ENCODE measurements around the gene INHBA. TPM values are rescaled to one million over a fixed set of nuclear protein-coding genes. Genes with fewer than 3 reads are reported as not detected.

INHBA gene
- total and polyA plus RNA-seq, 2 of the 4 experiments (the other 2 are of a cell fraction), result 60.2 to 112 TPM

DNA sequence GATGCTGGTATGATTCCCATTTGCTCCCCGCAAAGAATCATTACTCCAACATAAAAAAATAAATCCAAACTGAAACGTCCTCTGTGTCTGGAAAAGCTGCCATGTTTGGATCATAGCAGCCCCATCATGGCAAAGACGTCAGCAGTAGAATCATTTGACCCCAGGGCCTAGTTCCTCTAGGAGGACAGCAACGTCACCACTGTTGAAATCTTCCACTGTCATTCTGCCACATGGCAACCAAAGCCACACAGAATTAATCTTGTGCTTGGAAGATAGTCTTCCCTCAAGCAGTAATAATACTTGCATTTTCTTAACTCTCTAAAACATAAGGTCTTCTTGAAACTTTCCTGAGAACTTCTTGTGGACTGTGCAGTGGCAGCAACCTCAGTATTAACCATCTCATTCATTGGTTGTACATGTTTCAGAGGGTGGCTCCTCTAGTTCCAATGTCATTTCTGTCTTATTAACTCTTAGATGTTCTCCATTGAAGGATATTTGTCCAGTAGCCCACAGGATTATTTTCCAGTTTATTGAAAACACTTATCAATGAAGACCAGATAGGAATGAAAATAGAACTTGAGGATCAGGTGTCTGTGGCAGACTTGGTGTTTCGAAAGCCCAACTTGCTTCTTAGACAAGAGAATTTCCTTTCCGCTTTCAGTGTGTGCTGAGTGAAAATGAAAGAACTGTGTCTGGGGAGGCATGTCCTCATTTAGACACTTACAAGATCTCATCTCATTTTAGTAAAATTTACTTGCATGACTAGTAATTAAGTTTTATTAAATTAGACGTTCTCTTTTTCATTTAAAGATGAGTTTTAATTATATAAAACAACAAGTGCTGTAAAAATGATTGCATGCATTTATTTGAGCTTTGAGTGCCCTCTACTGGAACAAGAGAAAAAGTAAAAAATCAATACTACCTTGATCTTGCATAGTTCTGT, 28.9 kb upstream of the INHBA start:
- no peak overlapping the region for H3K56ac ChIP-seq (ENCODE audit: extremely low read depth, insufficient read depth, low read length)
- H3K23ac ChIP-seq (ENCODE audit: low read depth, low read length), result no peak overlapping the region
- peaks cover 2% of the 10 kb centered on the region; the same call in 1 of the 2 replicates for H3K9me3 ChIP-seq (ENCODE audit: control insufficient read depth, insufficient read depth, low read length)
- no TSS peak for BruUV-seq (replicated peaks)
- peak overlapping the region; percentile 54; the same call in 1 of the 2 replicates for H2AK5ac ChIP-seq (ENCODE audit: low read depth, low read length)
- no peak overlapping the region for H3K9ac ChIP-seq (ENCODE audit: low read depth, low read length)
- no peak overlapping the region for H2AK9ac ChIP-seq (replicated peaks; ENCODE audit: low read depth, low read length, poor library complexity)
- no peak overlapping the region for H4K91ac ChIP-seq (ENCODE audit: insufficient read depth, low read depth, low read length)
- H4K8ac ChIP-seq (ENCODE audit: low read depth in 2 of 2, low read length in 2 of 2), result no peak overlapping the region
- peaks cover 7% of the 10 kb centered on the region for H3K9me1 ChIP-seq (ENCODE audit: insufficient read depth, low read length)
- no peaks in the 10 kb centered on the region for H3K27me3 ChIP-seq (ENCODE audit: control insufficient read depth, insufficient read depth, low read length)
- H3K27ac ChIP-seq (ENCODE audit: insufficient read depth, low read length), result no peak overlapping the region
- peak overlapping the region; percentile 62; the same call in 1 of the 2 replicates for H2BK120ac ChIP-seq (ENCODE audit: low read depth, low read length)
- no peak overlapping the region for H3K4me3 ChIP-seq (ENCODE audit: insufficient read depth, low read depth, low read length)
- DNase-seq, result peak; percentile 33
- H4K20me1 ChIP-seq (ENCODE audit: insufficient read depth, low read length), result no peaks in the 10 kb centered on the region
- H2AFZ ChIP-seq (replicated peaks; ENCODE audit: low read length, poor library complexity), result no peak overlapping the region
- peaks cover 2% of the 10 kb centered on the region for H3K4me1 ChIP-seq (ENCODE audit: control insufficient read depth, insufficient read depth, low read length)
- H3K14ac ChIP-seq (replicated peaks; ENCODE audit: low read depth, low read length), result no peak overlapping the region; the same call in 1 of the 2 replicates
- no peak overlapping the region for H2BK5ac ChIP-seq (ENCODE audit: low read depth, low read length, poor library complexity, severe bottlenecking)
- H4K5ac ChIP-seq (ENCODE audit: low read depth, low read length), result no peak overlapping the region; the same call in 1 of the 2 replicates
- H3K36me3 ChIP-seq (ENCODE audit: control insufficient read depth, insufficient read depth, low read length), result no peaks in the 10 kb centered on the region
- intact Hi-C loops (cut with micrococcal nuclease) (loop anchor here (10.0 kb wide), 1 partner anchor 1497 kb away; no protein-coding TSS in a partner anchor), dilution Hi-C loops (cut with HindIII; ENCODE audit: low sequenced_read_pairs, unreplicated experiment) (no loop called here), in situ Hi-C loops (cut with MboI; ENCODE audit: low sequenced_read_pairs) (no loop called here)
- H3K18ac ChIP-seq (ENCODE audit: low read depth, low read length), result no peak overlapping the region; the same call in 1 of the 2 replicates
- CTCF ChIA-PET, result interaction anchor here (0.6 to 1.3 kb wide), 3 partner anchors 14 to 1395 kb away, joined by 3 to 4 read pairs (median 4); no protein-coding TSS in a partner anchor
- peak overlapping the region; percentile 80; the same call in 1 of the 2 replicates for H2BK20ac ChIP-seq (ENCODE audit: low read depth, low read length)
- no peak for TF ChIP-seq FOS (IDR thresholded peaks at IDR 0.05; ENCODE audit: low read depth, low read length)
- peak; percentile 51; the same call in 1 of the 2 replicates for TF ChIP-seq SMC3 (IDR thresholded peaks at IDR 0.05; ENCODE audit: low read depth, low read length)
- TF ChIP-seq RAD21 (IDR thresholded peaks at IDR 0.05; ENCODE audit: low read length), result peak; percentile 61
- TF ChIP-seq, protein P1, sequence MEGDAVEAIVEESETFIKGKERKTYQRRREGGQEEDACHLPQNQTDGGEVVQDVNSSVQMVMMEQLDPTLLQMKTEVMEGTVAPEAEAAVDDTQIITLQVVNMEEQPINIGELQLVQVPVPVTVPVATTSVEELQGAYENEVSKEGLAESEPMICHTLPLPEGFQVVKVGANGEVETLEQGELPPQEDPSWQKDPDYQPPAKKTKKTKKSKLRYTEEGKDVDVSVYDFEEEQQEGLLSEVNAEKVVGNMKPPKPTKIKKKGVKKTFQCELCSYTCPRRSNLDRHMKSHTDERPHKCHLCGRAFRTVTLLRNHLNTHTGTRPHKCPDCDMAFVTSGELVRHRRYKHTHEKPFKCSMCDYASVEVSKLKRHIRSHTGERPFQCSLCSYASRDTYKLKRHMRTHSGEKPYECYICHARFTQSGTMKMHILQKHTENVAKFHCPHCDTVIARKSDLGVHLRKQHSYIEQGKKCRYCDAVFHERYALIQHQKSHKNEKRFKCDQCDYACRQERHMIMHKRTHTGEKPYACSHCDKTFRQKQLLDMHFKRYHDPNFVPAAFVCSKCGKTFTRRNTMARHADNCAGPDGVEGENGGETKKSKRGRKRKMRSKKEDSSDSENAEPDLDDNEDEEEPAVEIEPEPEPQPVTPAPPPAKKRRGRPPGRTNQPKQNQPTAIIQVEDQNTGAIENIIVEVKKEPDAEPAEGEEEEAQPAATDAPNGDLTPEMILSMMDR (conservative IDR thresholded peaks at IDR 0.05; ENCODE audit: low read depth, low read length), result peak; percentile 54
- peak overlapping the region; percentile 24; the same call in 1 of the 2 replicates for H3K4ac ChIP-seq (ENCODE audit: low read depth, low read length)
- POLR2A ChIA-PET (ENCODE audit: unreplicated experiment), result no interaction called here
- WGBS, 2 experiments (ENCODE audit: extremely low coverage in 2 of 2, insufficient read length in 1 of 2), result 87% methylated on average over 3 of the region's 7 CpGs; no CpG with 5 or more reads in 1 of the 2 experiments
- H3K79me1 ChIP-seq (ENCODE audit: low read depth in 1 of 2, low read length in 2 of 2), result no peaks in the 10 kb centered on the region; a peak in 1 of 4 replicates
- ATAC-seq (ENCODE audit: low read depth), result no peak
- H3K4me2 ChIP-seq (ENCODE audit: low read depth, low read length), result no peak overlapping the region
- H2BK15ac ChIP-seq (ENCODE audit: low read depth, low read length), result peak overlapping the region; percentile 82; the same call in 1 of the 3 replicates

All from IMR-90 (cell line).